SJCRH30 (cell line): ENCODE measurements around the gene ELL2. TPM values are rescaled to one million over a fixed set of nuclear protein-coding genes. Genes with fewer than 3 reads are reported as not detected.
"Not testable (repeated sequence)": the region's sequence is repeated elsewhere in the genome, so short reads cannot be mapped to it uniquely, and the experiment has no call there.

Source experiments
- DNase-seq, 2 experiments: peaks; one replicate each; pipeline ENCODE4 v3.0.0-alpha.2; 2015 to 2020
- H3K27ac ChIP-seq: fragments of 250-450 bp; sonication (Bioruptor Pico); 2 replicates; pipeline ENCODE4 v1.5.1; 2020; ENCODE audit warnings: mild to moderate bottlenecking, moderate library complexity
- H3K27me3 ChIP-seq: fragments of 250-450 bp; sonication (Bioruptor Pico); 2 replicates; pipeline ENCODE4 v1.5.1; 2020; ENCODE audit warnings: mild to moderate bottlenecking, moderate library complexity
- H3K36me3 ChIP-seq: fragments of 250-450 bp; sonication (Bioruptor Pico); 2 replicates; pipeline ENCODE4 v1.5.1; 2020; ENCODE audit warnings: mild to moderate bottlenecking, moderate library complexity
- H3K4me1 ChIP-seq: fragments of 250-450 bp; sonication (Bioruptor Pico); 2 replicates; pipeline ENCODE4 v1.5.1; 2020; ENCODE audit warnings: mild to moderate bottlenecking, moderate library complexity
- H3K4me3 ChIP-seq: fragments of 250-450 bp; sonication (Bioruptor Pico); 2 replicates; pipeline ENCODE4 v1.5.1; 2020; ENCODE audit warnings: mild to moderate bottlenecking, moderate library complexity
- H3K9me3 ChIP-seq: fragments of 250-450 bp; sonication (Bioruptor Pico); replicated peaks from 2 replicates; pipeline ENCODE4 v1.5.1; 2020; ENCODE audit warnings: mild to moderate bottlenecking, moderate library complexity
- total RNA-seq: library from RNA; depleted of rRNA; stranded (reverse); fragments of >200 nt; shearing (Covaris generic); gene quantifications from 2 replicates; pipeline ENCODE4 v1.2.3, GENCODE V29; 2014; rRNA removed

ELL2 gene
- total RNA-seq, 1 experiment from 2014 or later: 3.6 TPM

GRCh38 chr5:95838556-95838955 lies 123.1 kb downstream of the ELL2 start:
- no peaks in the 10 kb centered on the region for H3K36me3 ChIP-seq
- H3K27ac ChIP-seq: no peak overlapping the region
- peaks cover 3% of the 10 kb centered on the region; the same call in 1 of the 2 replicates for H3K4me1 ChIP-seq
- no peak for DNase-seq
- H3K27me3 ChIP-seq: no peaks in the 10 kb centered on the region
- H3K9me3 ChIP-seq: no peaks in the 10 kb centered on the region; the same call in 1 of the 2 replicates
- no peak overlapping the region for H3K4me3 ChIP-seq

- no peaks in the 10 kb centered on the region; the same call in 1 of the 2 replicates for H3K9me3 ChIP-seq
- H3K27me3 ChIP-seq: no peaks in the 10 kb centered on the region
- H3K36me3 ChIP-seq: no peaks in the 10 kb centered on the region
Observed at GRCh38 chr5:95838001-95838520, 123.6 kb downstream of the ELL2 start.

GRCh38 chr5:95837492-95837891 lies 124.2 kb downstream of the ELL2 start:
- Histone ChIP-seq H3K36me3 (no peaks in the 10 kb centered on the region), H3K27ac (no peak overlapping the region), H3K4me3 (no peak overlapping the region), H3K9me3 (no peaks in the 10 kb centered on the region; the same call in 1 of the 2 replicates), H3K4me1 (no peaks in the 10 kb centered on the region), H3K27me3 (no peaks in the 10 kb centered on the region)
- no peak for DNase-seq

More at GRCh38 chr5:95838001-95838520, 123.6 kb downstream of the ELL2 start:
- DNase-seq: no peak
- no peaks in the 10 kb centered on the region for H3K4me1 ChIP-seq
- H3K4me3 ChIP-seq: no peak overlapping the region
- H3K27ac ChIP-seq: no peak overlapping the region

- not testable (repeated sequence) for H3K4me1 ChIP-seq, H3K27ac ChIP-seq, DNase-seq, H3K36me3 ChIP-seq, H3K4me3 ChIP-seq, H3K9me3 ChIP-seq, H3K27me3 ChIP-seq
Observed at GRCh38 chr5:95836971-95837370, 124.7 kb downstream of the ELL2 start.

GRCh38 chr5:95836544-95836943 lies 125.1 kb downstream of the ELL2 start:
- Histone ChIP-seq H3K27ac (no peak overlapping the region), H3K4me1 (no peaks in the 10 kb centered on the region), H3K4me3 (no peak overlapping the region), H3K27me3 (no peaks in the 10 kb centered on the region), H3K9me3 (no peaks in the 10 kb centered on the region; the same call in 1 of the 2 replicates), H3K36me3 (no peaks in the 10 kb centered on the region)
- no peak for DNase-seq

- Histone ChIP-seq H3K27ac (no peak overlapping the region), H3K36me3 (no peaks in the 10 kb centered on the region), H3K4me1 (no peaks in the 10 kb centered on the region), H3K4me3 (no peak overlapping the region), H3K9me3 (no peaks in the 10 kb centered on the region; the same call in 1 of the 2 replicates), H3K27me3 (no peaks in the 10 kb centered on the region)
- DNase-seq: no peak
Observed at GRCh38 chr5:95835682-95836385, 125.8 kb downstream of the ELL2 start.

Other genes starting within 250 kb of the ELL2 start
- gene RHOBTB3, start 230.5 kb downstream of the ELL2 start, total RNA-seq: 194 and 212 TPM in 2 replicates
- 17.7 and 21.4 TPM in 2 replicates for gene GLRX, start 139.1 kb downstream of the ELL2 start, total RNA-seq